HG03520 (cell line): ENCODE data around the gene MLF2.

Experiments
- ATAC-seq: cut with Tn5 transposase; IDR thresholded peaks from one replicate; pipeline ENCODE4 v1.9.1; 2021; ENCODE audit warnings: mild to moderate bottlenecking, moderate library complexity; ENCODE audit not compliant: unreplicated experiment

The MLF2 gene

GRCh38 chr12:6752921-6753771, at the start of gene MLF2:
MLF2 (minus strand) TSS chr12:6753141; CDS start chr12:6752334, 807 bp downstream.
- ATAC-seq, result peak; percentile 90

GRCh38 chr12:6799147-6799546, 46.2 kb upstream of the MLF2 start:
- ATAC-seq, result no peak

GRCh38 chr12:6796576-6796975, 43.6 kb upstream of the MLF2 start:
- no peak for ATAC-seq

- ATAC-seq, result no peak
Observed at GRCh38 chr12:6795088-6795487, 42.1 kb upstream of the MLF2 start.

- ATAC-seq, result no peak
Observed at GRCh38 chr12:6792522-6793201, 39.7 kb upstream of the MLF2 start.

GRCh38 chr12:6791931-6792520, 39.1 kb upstream of the MLF2 start:
- ATAC-seq, result no peak

GRCh38 chr12:6790496-6791150, 37.7 kb upstream of the MLF2 start:
- ATAC-seq, result no peak

- no peak for ATAC-seq
Observed at GRCh38 chr12:6788972-6789924, 36.3 kb upstream of the MLF2 start, which contains the start of gene CD4. CD4 (plus strand) TSS chr12:6789528; CDS start chr12:6800139, 10,611 bp downstream.

- no peak for ATAC-seq
Observed at GRCh38 chr12:6787309-6787708, 34.4 kb upstream of the MLF2 start.

GRCh38 chr12:6786416-6787094, 33.6 kb upstream of the MLF2 start:
- no peak for ATAC-seq

- no peak for ATAC-seq
Observed at GRCh38 chr12:6784761-6785160, 31.8 kb upstream of the MLF2 start.

GRCh38 chr12:6784296-6784695, 31.4 kb upstream of the MLF2 start:
- no peak for ATAC-seq

GRCh38 chr12:6783828-6784227, 30.9 kb upstream of the MLF2 start:
- no peak for ATAC-seq

GRCh38 chr12:6782850-6783566, 30.1 kb upstream of the MLF2 start:
- ATAC-seq, result no peak

GRCh38 chr12:6782119-6782518, 29.2 kb upstream of the MLF2 start:
- no peak for ATAC-seq

- ATAC-seq, result no peak
Observed at GRCh38 chr12:6780573-6780972, 27.6 kb upstream of the MLF2 start.

- no peak for ATAC-seq
Observed at GRCh38 chr12:6779708-6780432, 26.9 kb upstream of the MLF2 start.
